ENCODE data around the gene SCRN2. TPM values are rescaled to one million over a fixed set of nuclear protein-coding genes. Genes with fewer than 3 reads are reported as not detected.
A peak's percentile ranks its signal among the peaks of the same experiment; 100 is the strongest.

SCRN2 gene
- total RNA-seq, 1 donor from 2014 or later: 126 TPM

DNA sequence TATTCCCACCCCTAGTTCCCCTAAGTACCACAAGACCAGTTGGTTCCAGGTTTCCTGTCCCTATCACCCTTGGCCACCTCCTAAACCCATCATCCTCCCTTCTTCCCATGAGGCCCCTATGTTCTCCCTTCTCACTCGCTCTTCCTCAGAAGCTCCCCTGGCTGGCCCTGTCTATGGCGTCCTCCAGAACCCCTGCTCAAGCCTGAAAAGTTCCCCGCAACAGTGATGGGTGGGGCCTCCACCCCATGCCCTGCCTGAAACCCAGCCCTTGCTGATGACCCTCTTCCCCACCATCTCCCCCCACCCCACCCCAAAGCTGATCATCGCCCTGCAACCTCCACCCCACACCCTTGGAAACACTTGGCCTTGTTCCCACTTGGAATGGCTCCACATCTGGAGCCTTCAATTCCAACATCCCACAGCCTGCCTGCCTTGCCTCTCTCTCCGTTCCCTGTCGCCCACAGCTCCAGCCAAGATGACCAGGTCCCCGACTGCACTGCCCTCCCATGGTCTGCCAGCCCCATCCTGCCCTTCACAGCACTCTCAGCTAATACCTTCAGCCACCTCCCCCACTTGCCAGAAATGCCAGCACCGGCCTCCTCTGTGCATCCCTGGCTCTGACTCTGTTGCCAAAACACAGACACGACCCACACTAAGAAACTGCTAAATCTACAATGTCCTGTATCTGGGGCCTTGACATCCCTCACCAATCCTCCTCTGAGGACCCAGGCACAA lies 30.0 kb downstream of the SCRN2 start:
- intact Hi-C loops (cut with DNase I): no loop called here
- Histone ChIP-seq H3K9me3 (no peaks in the 10 kb centered on the region), H3K4me3 (no peak overlapping the region), H3K27ac (peak overlapping the region; percentile 27 to 68), H3K27me3 (no peaks in the 10 kb centered on the region), H3K36me3 (peaks cover 32 to 69% of the 10 kb centered on the region in 2 donors), H3K4me1 (peaks cover 0 to 3% of the 10 kb centered on the region in 2 donors)
- peak in 1 of 2 donors; percentile 42 for DNase-seq (ENCODE audit: low spot score in 2 of 2)
- TF ChIP-seq, protein P1, sequence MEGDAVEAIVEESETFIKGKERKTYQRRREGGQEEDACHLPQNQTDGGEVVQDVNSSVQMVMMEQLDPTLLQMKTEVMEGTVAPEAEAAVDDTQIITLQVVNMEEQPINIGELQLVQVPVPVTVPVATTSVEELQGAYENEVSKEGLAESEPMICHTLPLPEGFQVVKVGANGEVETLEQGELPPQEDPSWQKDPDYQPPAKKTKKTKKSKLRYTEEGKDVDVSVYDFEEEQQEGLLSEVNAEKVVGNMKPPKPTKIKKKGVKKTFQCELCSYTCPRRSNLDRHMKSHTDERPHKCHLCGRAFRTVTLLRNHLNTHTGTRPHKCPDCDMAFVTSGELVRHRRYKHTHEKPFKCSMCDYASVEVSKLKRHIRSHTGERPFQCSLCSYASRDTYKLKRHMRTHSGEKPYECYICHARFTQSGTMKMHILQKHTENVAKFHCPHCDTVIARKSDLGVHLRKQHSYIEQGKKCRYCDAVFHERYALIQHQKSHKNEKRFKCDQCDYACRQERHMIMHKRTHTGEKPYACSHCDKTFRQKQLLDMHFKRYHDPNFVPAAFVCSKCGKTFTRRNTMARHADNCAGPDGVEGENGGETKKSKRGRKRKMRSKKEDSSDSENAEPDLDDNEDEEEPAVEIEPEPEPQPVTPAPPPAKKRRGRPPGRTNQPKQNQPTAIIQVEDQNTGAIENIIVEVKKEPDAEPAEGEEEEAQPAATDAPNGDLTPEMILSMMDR (IDR thresholded peaks at IDR 0.05): no peak

DNA sequence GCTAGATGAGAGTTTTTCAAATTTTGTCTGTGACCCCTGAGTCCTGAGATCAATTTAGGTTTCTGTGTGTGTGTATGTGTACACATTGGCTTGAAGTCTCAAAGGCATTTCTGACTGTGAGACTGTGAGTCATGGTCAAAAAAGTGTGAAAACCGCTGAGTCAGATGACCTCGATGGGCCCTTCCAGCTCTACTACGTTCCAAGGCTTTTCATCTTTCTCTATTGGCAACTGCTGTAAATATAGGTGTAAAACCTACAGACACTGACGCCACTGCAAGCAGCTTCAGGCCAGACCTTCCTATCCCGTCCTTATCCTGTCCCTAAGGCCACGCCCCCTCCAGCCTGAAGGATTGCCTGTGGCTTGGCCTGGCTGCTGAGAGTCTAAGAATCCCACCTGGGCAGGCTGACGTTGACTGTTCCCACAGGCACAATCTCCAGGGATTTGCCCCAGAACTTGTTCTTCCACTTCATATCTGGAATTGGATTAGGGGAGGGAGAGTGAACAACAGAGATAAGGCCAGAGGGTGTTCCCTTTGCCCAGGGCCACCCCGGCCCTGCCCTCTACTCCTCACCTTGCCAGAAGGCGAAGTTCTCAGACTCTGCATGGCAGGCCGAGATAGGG lies 30.8 kb downstream of the SCRN2 start:
- Histone ChIP-seq H3K27me3 (no peaks in the 10 kb centered on the region), H3K27ac (peak overlapping the region; percentile 27 to 68)

DNA sequence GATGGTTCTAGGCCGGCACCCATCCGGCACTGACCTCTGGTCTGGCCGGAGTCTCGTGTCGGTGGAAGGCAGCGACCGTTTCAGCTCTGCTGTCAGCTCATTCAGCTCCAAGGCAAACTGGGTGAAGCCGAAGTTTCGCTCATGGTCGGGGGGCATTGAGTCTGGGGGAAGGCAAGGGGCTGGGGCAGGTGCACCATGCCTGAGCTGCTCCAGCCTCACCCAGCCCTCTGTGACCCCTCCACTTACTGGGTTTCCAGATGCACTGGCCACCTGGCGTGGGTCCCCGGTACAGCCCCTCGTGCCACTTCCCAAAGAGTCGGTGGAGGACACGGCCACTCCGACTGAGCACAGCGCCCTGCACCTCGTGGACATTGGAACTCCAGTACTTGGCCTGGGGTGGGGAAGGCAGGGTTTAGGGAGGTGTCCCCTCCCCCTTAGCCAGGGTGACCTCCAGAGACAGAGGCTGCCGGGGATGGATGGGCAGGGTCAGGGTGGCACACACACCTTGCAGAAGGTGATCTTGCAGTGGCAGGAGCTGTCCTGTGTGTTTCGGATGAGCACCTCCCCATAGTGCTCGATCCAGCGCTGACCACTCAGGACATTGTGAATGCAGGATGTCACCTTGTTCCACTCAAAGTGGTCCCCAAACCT lies 32.1 kb downstream of the SCRN2 start:
- Histone ChIP-seq H3K27me3 (no peaks in the 10 kb centered on the region), H3K36me3 (peaks cover 20 to 48% of the 10 kb centered on the region in 2 donors), H3K4me3 (no peak overlapping the region), H3K9me3 (no peaks in the 10 kb centered on the region), H3K27ac (no peak overlapping the region), H3K4me1 (peaks cover 0 to 3% of the 10 kb centered on the region in 2 donors)
- TF ChIP-seq, protein P1 (IDR thresholded peaks at IDR 0.05): no peak
- no peak for DNase-seq (ENCODE audit: low spot score in 2 of 2)
- intact Hi-C loops (cut with DNase I): no loop called here

More for the DNA sequence above, 30.8 kb downstream of the SCRN2 start:
- DNase-seq (ENCODE audit: low spot score in 2 of 2): peak in 1 of 2 donors; percentile 60
- Histone ChIP-seq H3K4me1 (peaks cover 0 to 3% of the 10 kb centered on the region in 2 donors), H3K36me3 (peaks cover 28 to 61% of the 10 kb centered on the region in 2 donors), H3K9me3 (no peaks in the 10 kb centered on the region), H3K4me3 (no peak overlapping the region)
- TF ChIP-seq, protein P1 (IDR thresholded peaks at IDR 0.05): no peak
- intact Hi-C loops (cut with DNase I): no loop called here

DNA sequence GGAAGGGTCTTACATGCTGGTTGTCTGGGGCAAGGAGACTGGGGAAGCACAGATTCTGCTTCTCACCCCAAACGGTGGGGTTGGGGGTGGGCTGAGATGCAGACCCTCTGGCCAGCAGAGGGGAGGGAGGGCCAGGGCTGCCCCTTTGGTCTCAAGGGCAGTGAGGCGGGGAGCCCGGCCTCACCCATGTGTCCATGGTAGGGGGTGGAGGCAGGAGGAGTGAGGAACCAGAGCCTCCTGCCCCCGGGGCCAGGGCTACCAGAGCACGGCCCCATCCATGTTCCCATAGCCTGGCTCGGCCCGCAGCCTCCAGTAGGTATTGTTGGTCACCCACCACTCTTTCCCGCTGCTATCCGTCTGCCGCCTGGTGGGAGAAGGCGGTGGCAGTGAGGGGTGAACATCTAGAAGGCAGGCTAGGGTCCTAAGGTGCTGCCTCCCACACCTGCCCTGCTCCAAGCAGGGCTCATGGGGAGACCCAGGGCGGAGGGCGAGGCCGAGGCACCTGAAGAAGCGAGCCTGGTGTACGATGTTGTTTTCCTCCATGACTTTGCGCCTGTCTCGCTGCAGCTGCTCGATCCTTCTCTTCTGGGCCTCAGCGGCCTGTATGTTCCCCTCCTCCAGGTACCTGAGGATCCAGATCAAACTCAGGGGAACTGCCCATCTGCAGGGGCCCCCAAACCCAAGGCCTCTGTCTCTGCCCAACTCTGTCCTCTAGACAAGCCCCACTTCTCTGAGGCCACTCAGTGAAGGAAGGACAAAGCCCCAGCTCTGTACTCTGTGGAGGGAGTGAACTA lies 32.8 kb downstream of the SCRN2 start:
- Histone ChIP-seq H3K4me3 (no peak overlapping the region), H3K36me3 (peaks cover 20 to 41% of the 10 kb centered on the region in 2 donors), H3K27ac (no peak overlapping the region), H3K27me3 (no peaks in the 10 kb centered on the region), H3K9me3 (no peaks in the 10 kb centered on the region), H3K4me1 (peaks cover 0 to 3% of the 10 kb centered on the region in 2 donors)
- no peak for DNase-seq (ENCODE audit: low spot score in 2 of 2)
- intact Hi-C loops (cut with DNase I): no loop called here
- TF ChIP-seq, protein P1 (IDR thresholded peaks at IDR 0.05): no peak

DNA sequence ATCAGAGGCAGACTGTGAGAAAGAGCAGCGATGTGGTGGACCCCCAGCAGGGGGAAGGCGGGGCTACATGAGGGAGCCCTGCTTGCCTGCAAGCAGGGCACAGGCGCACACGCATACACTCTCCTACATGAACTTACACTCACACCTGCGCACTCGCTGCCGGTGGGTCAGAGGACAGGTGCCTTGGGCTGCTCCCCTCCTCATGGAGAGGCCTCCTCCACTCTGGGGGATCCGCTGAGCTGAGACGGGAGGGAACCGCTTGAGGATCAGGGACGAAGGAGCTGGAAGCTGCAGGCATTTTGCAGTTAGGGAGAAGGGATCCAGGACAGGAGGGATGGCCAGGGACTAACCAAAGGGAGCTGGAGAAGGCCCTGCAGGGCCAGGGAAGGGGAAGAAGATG lies 33.7 kb downstream of the SCRN2 start:
- no peaks in the 10 kb centered on the region for H3K27me3 ChIP-seq
- no peak overlapping the region for H3K4me3 ChIP-seq
- H3K36me3 ChIP-seq: peaks cover 20 to 32% of the 10 kb centered on the region in 2 donors
- intact Hi-C loops (cut with DNase I): no loop called here
- no peak overlapping the region for H3K27ac ChIP-seq
- no peaks in the 10 kb centered on the region for H3K9me3 ChIP-seq
- TF ChIP-seq, protein P1 (IDR thresholded peaks at IDR 0.05): no peak
- DNase-seq (ENCODE audit: low spot score in 2 of 2): no peak
- H3K4me1 ChIP-seq: peaks cover 0 to 3% of the 10 kb centered on the region in 2 donors

Measured in ascending aorta (tissue), 2 donors.